HepG2 (cell line): ENCODE measurements around the gene NCKIPSD. TPM values are rescaled to one million over a fixed set of nuclear protein-coding genes. Genes with fewer than 3 reads are reported as not detected.

Experiments
- ATAC-seq: fragments of 200-7000 bp; cut with Tn5 transposase; 3 replicates; pipeline ENCODE4 v1.9.1; 2020; ENCODE audit warnings: mild to moderate bottlenecking, moderate library complexity
- BruUV-seq: library from RNA; stranded (reverse); fragments of 400-500 nt; replicated peaks from 2 replicates; lab custom pipeline; 2021; lab: Mats Ljungman, UMichigan
- CTCF ChIA-PET: fragments of 300-600 bp; formaldehyde crosslinking; extraction: SDS; loops from one replicate; lab custom pipeline; 2021; ENCODE audit warnings: low total read pairs, inconsistent platforms, low intra/inter-chr PET ratio; lab: Yijun Ruan, JAX
- POLR2A ChIA-PET: fragments of 350-600 bp; sonication (Branson Sonifier 250); formaldehyde crosslinking; loops from one replicate; lab custom pipeline; 2020; ENCODE audit warnings: antibody characterized with exemption, inconsistent platforms; lab: Yijun Ruan, JAX
- DNase-seq: peaks from one replicate; pipeline ENCODE4 v3.0.0-alpha.2; 2015; ENCODE audit warnings: low spot score
- FAIRE-seq: peaks from 3 replicates; lab custom pipeline; 2011; peaks lifted over from hg19 to GRCh38; lab: Jason Lieb, UNC
- H2AFZ ChIP-seq: one replicate; pipeline ENCODE4 v1.6.1; 2011; ENCODE audit warnings: low read length, inconsistent platforms
- H3K27ac ChIP-seq: fragments of 300-600 bp; 3 replicates; pipeline ENCODE4 v1.8.0; 2011; ENCODE audit warnings: mixed run types, mild to moderate bottlenecking, mixed read lengths, low read length, inconsistent platforms; ENCODE audit not compliant: insufficient read depth; ENCODE audit errors: extremely low read length
- H3K27me3 ChIP-seq, 2 experiments: fragments of 200-600 bp in 1 of 2; 2 replicates in 1 of 2; 3 replicates in 1 of 2; pipeline versions ENCODE4 v1.6.0 to v1.8.0; 2011; ENCODE audit warnings: low read length in 2 of 2, mild to moderate bottlenecking in 2 of 2, moderate library complexity in 2 of 2, inconsistent platforms in 1 of 2; ENCODE audit not compliant: insufficient read depth in 2 of 2, control insufficient read depth in 1 of 2
- H3K36me3 ChIP-seq, 2 experiments: fragments of 200-600 bp in 1 of 2; replicated peaks in 1 of 2; 2 replicates in 1 of 2; 3 replicates in 1 of 2; pipeline versions ENCODE4 v1.5.1 to v1.8.0; 2011; ENCODE audit warnings: low read length in 2 of 2, inconsistent platforms in 1 of 2; ENCODE audit not compliant: insufficient read depth in 2 of 2, control insufficient read depth in 1 of 2
- H3K4me1 ChIP-seq: 2 replicates; pipeline ENCODE4 v1.5.1; 2012; ENCODE audit warnings: low read length, inconsistent platforms; ENCODE audit not compliant: insufficient read depth
- H3K4me2 ChIP-seq: 2 replicates; pipeline ENCODE4 v1.6.0; 2011; ENCODE audit warnings: low read depth, low read length, inconsistent platforms
- H3K4me3 ChIP-seq, 3 experiments: fragments of 200-600 bp in 1 of 3; sonication (generic), shearing (Covaris generic) in 1 of 3; replicated peaks in 1 of 3; 2 replicates each; pipeline ENCODE4 v1.5.1; 2011 to 2016; ENCODE audit warnings: low read length in 3 of 3, inconsistent platforms in 2 of 3, low read depth in 2 of 3, mild to moderate bottlenecking in 2 of 3, control low read depth in 1 of 3, mixed read lengths in 1 of 3; ENCODE audit not compliant: insufficient read depth in 1 of 3
- H3K79me2 ChIP-seq: one replicate; pipeline ENCODE4 v1.6.1; 2011; ENCODE audit warnings: low read length, inconsistent platforms; ENCODE audit not compliant: insufficient read depth
- H3K9ac ChIP-seq: 2 replicates; pipeline ENCODE4 v1.6.0; 2011; ENCODE audit warnings: mild to moderate bottlenecking, low read depth, low read length, inconsistent platforms; ENCODE audit not compliant: insufficient read depth
- H3K9me3 ChIP-seq: 2 replicates; pipeline ENCODE4 v1.5.1; 2012; ENCODE audit warnings: mild to moderate bottlenecking, low read length
- H4K20me1 ChIP-seq: 2 replicates; pipeline ENCODE4 v1.6.0; 2011; ENCODE audit warnings: inconsistent platforms, mild to moderate bottlenecking, low read length, moderate library complexity; ENCODE audit not compliant: insufficient read depth
- AGO2 ChIP-seq: fragments of 200-400 bp; formaldehyde crosslinking; optimal IDR thresholded peaks from 2 replicates; pipeline ENCODE3; 2017; ENCODE audit warnings: mild to moderate bottlenecking, low read depth, low read length, moderate library complexity
- CREM ChIP-seq, 2 experiments: sonication (generic) in 1 of 2; formaldehyde crosslinking in 1 of 2; IDR thresholded peaks; 2 replicates each; pipeline versions ENCODE4 v1.4.0 to v1.6.1; 2016 to 2020; ENCODE audit warnings: antibody characterized with exemption in 1 of 2, mild to moderate bottlenecking in 1 of 2, missing genetic modification reagents in 1 of 2
- HDAC2 ChIP-seq: sonication (generic); formaldehyde crosslinking; IDR thresholded peaks from 2 replicates; pipeline ENCODE4 v1.4.0; 2020; ENCODE audit warnings: missing genetic modification reagents
- KDM2A ChIP-seq: sonication (generic); formaldehyde crosslinking; IDR thresholded peaks from 2 replicates; pipeline ENCODE4 v1.4.0; 2020; ENCODE audit warnings: low read depth, missing genetic modification reagents, borderline replicate concordance
- MBD4 ChIP-seq: IDR thresholded peaks from 2 replicates; pipeline ENCODE4 v1.6.1; 2012; ENCODE audit warnings: low read length, inconsistent platforms, borderline replicate concordance
- RBFOX2 ChIP-seq: fragments of 200-400 bp; formaldehyde crosslinking; IDR thresholded peaks from 2 replicates; pipeline ENCODE4 v1.6.1; 2017; ENCODE audit warnings: low read depth, mild to moderate bottlenecking, low read length
- RBM22 ChIP-seq: fragments of 200-400 bp; formaldehyde crosslinking; optimal IDR thresholded peaks from 2 replicates; pipeline ENCODE3; 2017; ENCODE audit warnings: mild to moderate bottlenecking, low read length, moderate library complexity
- ZNF138 ChIP-seq: sonication (generic); formaldehyde crosslinking; IDR thresholded peaks from 2 replicates; pipeline ENCODE4 v1.5.0; 2020; ENCODE audit warnings: mild to moderate bottlenecking, low read depth, missing genetic modification reagents
- ZNF329 ChIP-seq: sonication (generic); formaldehyde crosslinking; IDR thresholded peaks from 2 replicates; pipeline ENCODE4 v1.9.0; 2021; ENCODE audit warnings: low read depth, mild to moderate bottlenecking, missing genetic modification reagents
- ZNF780A ChIP-seq: sonication (generic); formaldehyde crosslinking; IDR thresholded peaks from 2 replicates; pipeline ENCODE4 v1.8.0; 2022; ENCODE audit warnings: mild to moderate bottlenecking, missing genetic modification reagents, moderate library complexity
- WGBS: methylation state at CpG from one replicate; pipeline ENCODE4 v1.1.6; 2017; ENCODE audit warnings: low lambda C conversion rate; 5-methylcytosine and 5-hydroxymethylcytosine counted together
- in situ Hi-C: cut with HindIII; loops from 2 replicates; pipeline ENCODE4 v1.10.0; 2017; ENCODE audit warnings: low pct_unique_long_range_greater_than_20kb; ENCODE audit not compliant: extremely low pct_ligation_motif_present
- intact Hi-C: fragments of 100-400 bp; cut with micrococcal nuclease; formaldehyde crosslinking; loops from one replicate; pipeline ENCODE4 v1.10.0; 2022; ENCODE audit not compliant: unreplicated experiment
- polyA plus RNA-seq, 8 experiments: library from polyadenylated mRNA; depleted of rRNA in 3 of 8; stranded (reverse) in 7 of 8; unstranded in 1 of 8; fragments of >200 nt; fragmentation: Illumina TruSeq in 4 of 8; extraction: Trizol in 4 of 8; gene quantifications; 2 replicates each; pipeline versions ENCODE4 v1.2.1 to v1.2.3, GENCODE V29; 2011 to 2016; ENCODE audit warnings: low read depth in 4 of 8, missing spikeins in 1 of 8, mixed read lengths in 1 of 8; ENCODE audit not compliant: insufficient read depth in 1 of 8
- total RNA-seq, 5 experiments: library from RNA; depleted of rRNA; stranded (reverse); fragments of >200 nt; fragmentation: Illumina TruSeq; extraction: Trizol; gene quantifications; 2 replicates each; pipeline ENCODE4 v1.2.3, GENCODE V29; 2016; ENCODE audit warnings: low read depth in 1 of 5
- TF ChIP-seq, protein P1 (sequence below): sonication (generic); formaldehyde crosslinking; IDR thresholded peaks from 2 replicates; pipeline ENCODE4 v1.4.0; 2020; ENCODE audit warnings: mild to moderate bottlenecking, missing genetic modification reagents

Gene NCKIPSD
- total and polyA plus RNA-seq, 2 of the 13 experiments (the other 11 are each of a cell fraction or from before 2014, with no cell fraction given), result 13.5 to 35.2 TPM

GRCh38 chr3:48694610-48695392 is 9.1 kb upstream of the NCKIPSD start:
- TF ChIP-seq KDM2A (no peak), AGO2 (peak; percentile 71), RBFOX2 (peak; percentile 35; the same call in 1 of the 2 replicates), RBM22 (peak; percentile 47)
- Histone ChIP-seq H3K36me3 (peaks cover 31 to 68% of the 10 kb centered on the region in 2 experiments), H2AFZ (no peak overlapping the region), H3K4me2 (no peak overlapping the region), H3K9ac (no peak overlapping the region), H3K4me1 (peaks cover 12% of the 10 kb centered on the region), H3K79me2 (peaks cover 36% of the 10 kb centered on the region), H4K20me1 (peaks cover 38% of the 10 kb centered on the region), H3K9me3 (no peaks in the 10 kb centered on the region), H3K4me3 (no peak overlapping the region), H3K27me3 (no peaks in the 10 kb centered on the region), H3K27ac (no peak overlapping the region)
- in situ Hi-C loops, result no loop called here
- intact Hi-C loops, result no loop called here
- no peak for DNase-seq
- 95% methylated on average over 22 of the region's 23 CpGs for WGBS
- no TSS peak for BruUV-seq
- no peak for ATAC-seq
- no peak for FAIRE-seq
- ChIA-PET POLR2A (no interaction called here), CTCF (no interaction called here)

DNA sequence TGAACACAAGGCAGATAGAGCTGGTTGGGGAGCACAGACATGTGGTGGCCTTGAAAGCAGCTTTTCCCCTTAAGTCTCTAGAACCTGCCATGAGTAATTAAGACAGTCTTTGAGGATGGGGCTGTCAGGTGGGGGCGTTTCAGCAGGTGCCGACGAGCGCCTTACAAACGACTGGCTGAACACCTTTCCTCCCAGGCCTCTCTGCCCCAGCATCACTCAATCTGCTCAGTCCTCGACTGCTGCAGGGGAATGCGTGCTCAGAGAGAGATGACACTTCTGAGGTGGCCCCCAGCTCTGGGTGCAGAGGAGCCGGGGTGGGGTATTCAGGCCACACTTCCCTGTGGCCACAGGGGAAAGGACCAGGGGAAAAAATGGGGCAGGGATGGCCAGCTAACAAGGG is 8.1 kb upstream of the NCKIPSD start:
- DNase-seq (no peak), FAIRE-seq (no peak), ATAC-seq (no peak)
- peaks cover 12% of the 10 kb centered on the region for H3K4me1 ChIP-seq
- H3K4me3 ChIP-seq, result no peak overlapping the region
- ChIA-PET POLR2A (no interaction called here), CTCF (no interaction called here)
- H3K79me2 ChIP-seq, result peaks cover 26% of the 10 kb centered on the region
- in situ Hi-C loops (no loop called here), intact Hi-C loops (no loop called here)
- H3K27ac ChIP-seq, result no peak overlapping the region
- H3K9ac ChIP-seq, result no peak overlapping the region
- no peak overlapping the region for H2AFZ ChIP-seq
- no peak for TF ChIP-seq MBD4
- TF ChIP-seq CREM (IDR thresholded peaks at IDR 0.05), result no peak
- TF ChIP-seq CREM (CRISPR knock-in tag; IDR thresholded peaks at IDR 0.05), result no peak
- peak; percentile 43 for TF ChIP-seq RBM22
- no peak for TF ChIP-seq HDAC2 (CRISPR knock-in tag)
- TF ChIP-seq ZNF780A (CRISPR knock-in tag), result no peak
- TF ChIP-seq AGO2, result peak; percentile 58
- TF ChIP-seq, protein P1, sequence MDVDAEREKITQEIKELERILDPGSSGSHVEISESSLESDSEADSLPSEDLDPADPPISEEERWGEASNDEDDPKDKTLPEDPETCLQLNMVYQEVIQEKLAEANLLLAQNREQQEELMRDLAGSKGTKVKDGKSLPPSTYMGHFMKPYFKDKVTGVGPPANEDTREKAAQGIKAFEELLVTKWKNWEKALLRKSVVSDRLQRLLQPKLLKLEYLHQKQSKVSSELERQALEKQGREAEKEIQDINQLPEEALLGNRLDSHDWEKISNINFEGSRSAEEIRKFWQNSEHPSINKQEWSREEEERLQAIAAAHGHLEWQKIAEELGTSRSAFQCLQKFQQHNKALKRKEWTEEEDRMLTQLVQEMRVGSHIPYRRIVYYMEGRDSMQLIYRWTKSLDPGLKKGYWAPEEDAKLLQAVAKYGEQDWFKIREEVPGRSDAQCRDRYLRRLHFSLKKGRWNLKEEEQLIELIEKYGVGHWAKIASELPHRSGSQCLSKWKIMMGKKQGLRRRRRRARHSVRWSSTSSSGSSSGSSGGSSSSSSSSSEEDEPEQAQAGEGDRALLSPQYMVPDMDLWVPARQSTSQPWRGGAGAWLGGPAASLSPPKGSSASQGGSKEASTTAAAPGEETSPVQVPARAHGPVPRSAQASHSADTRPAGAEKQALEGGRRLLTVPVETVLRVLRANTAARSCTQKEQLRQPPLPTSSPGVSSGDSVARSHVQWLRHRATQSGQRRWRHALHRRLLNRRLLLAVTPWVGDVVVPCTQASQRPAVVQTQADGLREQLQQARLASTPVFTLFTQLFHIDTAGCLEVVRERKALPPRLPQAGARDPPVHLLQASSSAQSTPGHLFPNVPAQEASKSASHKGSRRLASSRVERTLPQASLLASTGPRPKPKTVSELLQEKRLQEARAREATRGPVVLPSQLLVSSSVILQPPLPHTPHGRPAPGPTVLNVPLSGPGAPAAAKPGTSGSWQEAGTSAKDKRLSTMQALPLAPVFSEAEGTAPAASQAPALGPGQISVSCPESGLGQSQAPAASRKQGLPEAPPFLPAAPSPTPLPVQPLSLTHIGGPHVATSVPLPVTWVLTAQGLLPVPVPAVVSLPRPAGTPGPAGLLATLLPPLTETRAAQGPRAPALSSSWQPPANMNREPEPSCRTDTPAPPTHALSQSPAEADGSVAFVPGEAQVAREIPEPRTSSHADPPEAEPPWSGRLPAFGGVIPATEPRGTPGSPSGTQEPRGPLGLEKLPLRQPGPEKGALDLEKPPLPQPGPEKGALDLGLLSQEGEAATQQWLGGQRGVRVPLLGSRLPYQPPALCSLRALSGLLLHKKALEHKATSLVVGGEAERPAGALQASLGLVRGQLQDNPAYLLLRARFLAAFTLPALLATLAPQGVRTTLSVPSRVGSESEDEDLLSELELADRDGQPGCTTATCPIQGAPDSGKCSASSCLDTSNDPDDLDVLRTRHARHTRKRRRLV (CRISPR knock-in tag), result no peak
- TF ChIP-seq ZNF138, result no peak
- no peak for TF ChIP-seq ZNF329 (CRISPR knock-in tag)
- H3K4me2 ChIP-seq, result no peak overlapping the region
- no peaks in the 10 kb centered on the region for H3K27me3 ChIP-seq
- H4K20me1 ChIP-seq, result peaks cover 30% of the 10 kb centered on the region
- no TSS peak for BruUV-seq
- no peaks in the 10 kb centered on the region for H3K9me3 ChIP-seq
- WGBS, result 99% methylated on average over 8 of the region's 8 CpGs
- peaks cover 35 to 70% of the 10 kb centered on the region in 2 experiments for H3K36me3 ChIP-seq
